ENCODE data around the gene TTC33.
"Not testable (repeated sequence)": the region's sequence is repeated elsewhere in the genome, so short reads cannot be mapped to it uniquely, and the experiment has no call there.

The TTC33 gene

GRCh38 chr5:40755407-40756365 is at the start of gene TTC33:
Gene TTC33 (minus strand): TSS chr5:40755961. CDS start chr5:40747018, 8,943 bp downstream.
- peak; percentile 97 for DNase-seq

GRCh38 chr5:40801771-40802562 is 46.2 kb upstream of the TTC33 start:
- no peak for DNase-seq

- DNase-seq: no peak
Observed at GRCh38 chr5:40799258-40799657, 43.5 kb upstream of the TTC33 start.

- DNase-seq: no peak
Observed at GRCh38 chr5:40798801-40799210, 43.0 kb upstream of the TTC33 start.

GRCh38 chr5:40798012-40798800 is 42.4 kb upstream of the TTC33 start, which contains the start of gene PRKAA1:
Gene PRKAA1 (minus strand): TSS chr5:40798374. CDS start chr5:40798189, 185 bp downstream.
- DNase-seq: peak; percentile 92

GRCh38 chr5:40797273-40798011 is 41.7 kb upstream of the TTC33 start:
- peak; percentile 83 for DNase-seq

- no peak for DNase-seq
Observed at GRCh38 chr5:40796487-40796889, 40.7 kb upstream of the TTC33 start.

GRCh38 chr5:40794877-40795276 is 39.1 kb upstream of the TTC33 start:
- not testable (repeated sequence) for DNase-seq

- DNase-seq: not testable (repeated sequence)
Observed at GRCh38 chr5:40794340-40794739, 38.6 kb upstream of the TTC33 start.

GRCh38 chr5:40792691-40793090 is 36.9 kb upstream of the TTC33 start:
- not testable (repeated sequence) for DNase-seq

- no peak for DNase-seq
Observed at GRCh38 chr5:40791715-40792139, 36.0 kb upstream of the TTC33 start.

GRCh38 chr5:40790947-40791593 is 35.3 kb upstream of the TTC33 start:
- no peak for DNase-seq

GRCh38 chr5:40788941-40789340 is 33.2 kb upstream of the TTC33 start:
- not testable (repeated sequence) for DNase-seq

GRCh38 chr5:40787986-40788385 is 32.2 kb upstream of the TTC33 start:
- DNase-seq: no peak

GRCh38 chr5:40786664-40787063 is 30.9 kb upstream of the TTC33 start:
- not testable (repeated sequence) for DNase-seq

- DNase-seq: no peak
Observed at GRCh38 chr5:40784916-40785315, 29.2 kb upstream of the TTC33 start.

- DNase-seq: no peak
Observed at GRCh38 chr5:40784027-40784653, 28.4 kb upstream of the TTC33 start.

- no peak for DNase-seq
Observed at GRCh38 chr5:40781843-40782409, 26.2 kb upstream of the TTC33 start.

GRCh38 chr5:40780858-40781257 is 25.1 kb upstream of the TTC33 start:
- no peak for DNase-seq

GRCh38 chr5:40780199-40780598 is 24.4 kb upstream of the TTC33 start:
- no peak for DNase-seq

All from activated CD4-positive, alpha-beta T cell treated with anti-CD3 and anti-CD28 coated beads, Interleukin-10, Interleukin-2, amounts not matched to agents 100 ng/mL and 50 ng/mL, durations not matched to agents 16 hours and 8 hours (primary cell).